H54 (cell line): ENCODE results near the gene CFAP206.

Source experiments
- DNase-seq: peaks from one replicate; pipeline ENCODE4 v3.0.0; 2011; ENCODE audit warnings: low spot score, mixed read lengths; ENCODE audit not compliant: insufficient read length
- FAIRE-seq: peaks from 3 replicates; lab custom pipeline; 2011; peaks lifted over from hg19 to GRCh38; lab: Jason Lieb, UNC
- POLR2A ChIP-seq: IDR thresholded peaks from 2 replicates; pipeline ENCODE4 v1.6.1; 2011; ENCODE audit warnings: low read depth, mild to moderate bottlenecking, low read length

CFAP206 gene

GRCh38 chr6:87395431-87395830 lies 12.3 kb upstream of the CFAP206 start:
- TF ChIP-seq POLR2A: no peak
- DNase-seq (no peak), FAIRE-seq (no peak)

GRCh38 chr6:87396595-87397392 lies 11.0 kb upstream of the CFAP206 start:
- FAIRE-seq (no peak), DNase-seq (no peak)
- TF ChIP-seq POLR2A: no peak

GRCh38 chr6:87397656-87398055 lies 10.1 kb upstream of the CFAP206 start:
- TF ChIP-seq POLR2A: no peak
- FAIRE-seq (no peak), DNase-seq (no peak)

- no peak for TF ChIP-seq POLR2A
- no peak for FAIRE-seq
- DNase-seq: no peak
These were observed 5.9 kb upstream of the CFAP206 start for GRCh38 chr6:87401832-87402231.

- peak; percentile 12 for DNase-seq
- TF ChIP-seq POLR2A: no peak
- FAIRE-seq: no peak
These were observed 241 bp upstream of the CFAP206 start for GRCh38 chr6:87407561-87407900.

- FAIRE-seq: peak; percentile 30
These were observed 966 bp downstream of the CFAP206 start for GRCh38 chr6:87408721-87409155.

GRCh38 chr6:87419266-87419665 lies 11.5 kb downstream of the CFAP206 start:
- TF ChIP-seq POLR2A: no peak
- FAIRE-seq (no peak), DNase-seq (no peak)

More at GRCh38 chr6:87408721-87409155, 966 bp downstream of the CFAP206 start:
- TF ChIP-seq POLR2A: no peak
- DNase-seq: no peak

GRCh38 chr6:87420360-87420759 lies 12.6 kb downstream of the CFAP206 start:
- no peak for DNase-seq
- TF ChIP-seq POLR2A: no peak
- FAIRE-seq: no peak

GRCh38 chr6:87421576-87421975 lies 13.8 kb downstream of the CFAP206 start:
- DNase-seq (no peak), FAIRE-seq (no peak)
- TF ChIP-seq POLR2A: no peak

GRCh38 chr6:87426789-87427188 lies 19.0 kb downstream of the CFAP206 start:
- no peak for FAIRE-seq
- DNase-seq: no peak
- no peak for TF ChIP-seq POLR2A

- DNase-seq: no peak
- TF ChIP-seq POLR2A: no peak
- no peak for FAIRE-seq
These were observed 22.7 kb downstream of the CFAP206 start for GRCh38 chr6:87430499-87430898.

- FAIRE-seq (no peak), DNase-seq (no peak)
- TF ChIP-seq POLR2A: no peak
These were observed 23.5 kb downstream of the CFAP206 start for GRCh38 chr6:87431263-87431662.

GRCh38 chr6:87436435-87436834 lies 28.7 kb downstream of the CFAP206 start:
- FAIRE-seq: peak; percentile 85
- TF ChIP-seq POLR2A: no peak
- DNase-seq: peak; percentile 25

- DNase-seq: no peak
- TF ChIP-seq POLR2A: no peak
- no peak for FAIRE-seq
These were observed 33.9 kb downstream of the CFAP206 start for GRCh38 chr6:87441711-87442110.

- TF ChIP-seq POLR2A: no peak
- DNase-seq (no peak), FAIRE-seq (no peak)
These were observed 36.6 kb downstream of the CFAP206 start for GRCh38 chr6:87444362-87444761.
